Ureter (tissue), 1 donor: ENCODE measurements around the gene TMTC2. TPM values are rescaled to one million over a fixed set of nuclear protein-coding genes. Genes with fewer than 3 reads are reported as not detected.

ENCODE experiments used
- DNase-seq: peaks from one replicate; pipeline ENCODE4 v3.0.0-alpha.2; 2020; ENCODE audit warnings: low spot score
- total RNA-seq: library from RNA; stranded (reverse); gene quantifications from one replicate; pipeline ENCODE4 v1.2.4, GENCODE V29; 2023
- donor health status: DM: yes; HTN: yes; CAD: no.

The TMTC2 gene
- total RNA-seq, 1 donor from 2014 or later = 41.3 TPM

DNA sequence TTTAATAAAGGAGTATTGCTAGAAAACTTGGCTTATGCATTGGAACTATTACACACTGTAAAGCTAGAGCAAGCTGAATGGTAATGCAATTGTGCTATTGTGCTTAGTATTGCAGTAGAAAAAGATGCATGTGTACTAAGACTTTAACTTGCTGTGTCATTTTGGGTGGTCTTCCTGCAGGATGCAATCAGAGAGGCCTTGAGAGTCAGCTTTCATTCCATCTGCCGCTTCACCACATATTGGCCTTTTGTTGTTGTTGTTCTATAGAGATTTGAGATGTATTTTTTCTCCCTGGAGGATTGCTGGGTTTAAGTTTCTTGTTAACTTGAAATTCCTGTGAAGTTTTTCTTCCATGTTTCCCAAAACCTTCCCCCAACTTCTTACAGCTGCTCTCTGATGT lies 449.7 kb downstream of the TMTC2 start:
- no peak for DNase-seq

DNA sequence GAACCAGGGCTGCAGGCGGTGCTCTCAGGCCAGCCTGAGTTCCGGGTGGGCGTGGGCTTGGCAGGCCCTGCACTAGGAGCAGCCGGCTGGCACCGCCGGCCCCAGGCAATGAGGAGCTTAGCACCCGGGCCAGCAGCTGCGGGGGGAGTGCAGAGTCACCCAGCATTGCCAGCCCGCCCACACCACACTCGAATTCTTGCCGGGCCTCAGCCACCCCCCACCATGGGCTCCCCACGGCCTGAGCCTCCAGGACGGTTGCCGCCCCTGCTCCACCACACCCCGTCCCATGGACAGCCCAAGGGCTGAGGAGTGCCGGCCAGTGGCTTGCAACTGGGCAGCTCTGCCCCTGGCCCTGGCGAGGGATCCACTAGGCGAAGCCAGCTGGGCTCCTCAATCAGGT lies 453.4 kb downstream of the TMTC2 start:
- no peak for DNase-seq

DNA sequence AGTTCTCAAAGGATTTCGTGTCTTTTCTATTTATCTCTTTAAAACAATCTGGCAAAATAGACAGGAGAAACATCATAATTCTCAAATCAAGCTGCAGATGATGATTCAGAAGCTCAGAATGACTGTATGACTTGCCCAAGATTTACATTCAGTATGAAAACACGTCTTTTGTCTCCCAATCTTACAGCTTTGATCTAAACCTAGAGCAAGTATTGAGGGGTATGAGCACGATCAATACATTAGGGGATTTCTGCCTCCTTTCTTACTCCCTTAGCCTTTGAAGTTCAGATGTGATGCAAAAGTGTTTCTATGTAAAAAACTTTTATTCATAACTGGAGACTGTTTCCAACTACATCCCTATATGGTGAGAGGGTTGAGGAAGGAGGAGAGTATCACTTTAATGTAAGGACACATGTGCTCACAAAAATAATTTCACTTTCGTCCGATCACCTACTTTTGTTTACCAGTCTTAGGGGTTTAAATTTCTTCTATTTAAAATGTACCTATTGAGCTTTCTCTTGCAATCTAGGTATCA lies 454.8 kb downstream of the TMTC2 start:
- DNase-seq = no peak

DNA sequence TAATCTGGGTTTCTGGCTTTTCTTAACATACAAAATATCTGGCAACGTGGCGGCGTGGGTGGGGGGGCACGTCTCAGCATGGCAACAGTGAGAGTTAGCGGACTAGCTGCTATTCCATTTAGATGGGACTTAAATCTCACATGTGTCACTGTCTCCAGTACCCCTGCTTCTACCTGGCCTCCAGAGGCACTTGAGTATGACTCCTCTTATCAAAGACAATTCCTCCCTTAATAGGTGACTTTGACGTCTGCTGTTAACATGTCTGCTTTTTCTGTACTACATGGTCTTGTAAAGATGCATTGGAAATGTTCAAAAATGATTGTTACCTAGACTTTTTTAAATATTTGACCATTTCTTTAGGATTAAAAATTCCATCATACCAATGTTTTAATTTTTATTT lies 456.2 kb downstream of the TMTC2 start:
- DNase-seq = no peak

DNA sequence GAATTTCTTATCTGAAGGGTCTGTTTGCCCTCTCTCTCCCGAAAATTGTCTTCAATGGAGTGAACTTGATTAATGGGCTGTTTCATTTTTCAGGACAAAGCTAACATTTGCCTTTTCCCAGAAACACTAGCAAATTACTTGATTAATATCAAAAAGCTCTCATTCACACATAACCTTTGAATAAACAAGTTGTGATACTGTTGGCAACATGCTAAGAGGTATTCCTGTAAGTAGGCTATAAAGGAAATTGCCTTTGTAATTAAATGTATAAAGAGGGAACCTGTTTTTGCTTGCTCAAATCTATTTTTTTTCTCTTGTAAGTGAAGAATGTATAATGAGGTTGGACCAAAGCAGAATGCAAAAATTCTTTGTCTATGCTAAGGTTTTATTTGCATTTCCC lies 457.2 kb downstream of the TMTC2 start:
- no peak for DNase-seq

DNA sequence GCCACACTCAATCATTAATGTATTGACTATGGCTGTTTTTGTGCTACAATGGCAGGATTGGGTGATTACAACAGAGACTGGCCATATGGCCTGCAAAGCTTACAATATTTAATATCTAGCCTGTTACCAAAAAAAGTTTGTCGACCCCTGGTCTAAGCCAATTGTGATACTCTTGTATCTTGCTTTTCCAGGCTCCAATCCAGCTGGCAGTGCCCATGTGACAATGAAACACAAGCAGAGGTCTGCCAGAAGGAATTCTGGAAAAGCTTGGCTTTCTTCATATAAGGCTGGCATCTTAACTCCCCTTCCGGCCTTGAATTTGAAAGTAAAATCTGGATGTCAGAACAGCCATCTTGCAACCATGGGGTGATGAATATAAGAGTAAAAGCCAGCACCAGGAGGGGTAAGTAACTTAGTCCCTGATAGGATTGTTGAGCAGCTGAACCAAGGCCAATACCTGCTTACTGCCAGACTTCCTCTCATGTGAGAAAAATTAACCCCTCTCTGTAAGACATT lies 458.7 kb downstream of the TMTC2 start:
- no peak for DNase-seq

DNA sequence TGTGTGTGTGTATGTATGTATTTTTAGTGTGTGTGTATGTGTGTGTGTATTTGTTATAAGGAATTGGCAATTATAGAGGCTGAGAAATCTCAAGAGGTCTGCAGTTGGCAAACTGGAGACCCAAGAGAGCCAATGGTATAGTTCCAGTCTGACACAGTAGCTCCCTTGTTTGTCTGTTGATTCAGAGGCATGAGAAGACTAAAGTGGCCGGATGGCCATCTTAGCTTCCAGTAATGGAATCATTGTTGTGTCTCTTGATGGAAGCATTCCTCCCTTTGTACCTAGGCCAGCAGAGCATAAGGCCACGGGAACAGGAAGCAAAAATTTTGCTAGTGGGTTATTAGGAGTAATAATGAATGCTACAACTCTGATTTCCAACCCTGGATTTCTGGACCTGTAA lies 460.6 kb downstream of the TMTC2 start:
- no peak for DNase-seq

DNA sequence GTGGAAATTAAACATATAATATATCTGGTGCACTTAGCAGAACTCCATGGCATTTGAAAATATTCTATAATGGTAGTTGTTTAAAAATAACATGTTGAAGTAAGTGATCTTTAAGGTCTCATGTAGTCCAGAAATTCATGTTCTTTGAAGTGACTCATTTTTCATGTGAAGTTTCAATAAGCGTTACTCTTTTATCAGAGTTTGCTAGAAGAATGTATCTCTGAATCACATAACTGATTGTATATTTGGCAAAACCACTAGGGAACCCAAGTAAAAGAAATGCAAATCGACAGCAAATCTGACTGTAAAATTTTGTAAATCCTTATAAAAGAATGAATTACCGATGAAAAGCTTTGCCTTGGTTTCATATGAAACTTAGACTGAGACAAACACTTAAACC lies 463.3 kb downstream of the TMTC2 start:
- no peak for DNase-seq

DNA sequence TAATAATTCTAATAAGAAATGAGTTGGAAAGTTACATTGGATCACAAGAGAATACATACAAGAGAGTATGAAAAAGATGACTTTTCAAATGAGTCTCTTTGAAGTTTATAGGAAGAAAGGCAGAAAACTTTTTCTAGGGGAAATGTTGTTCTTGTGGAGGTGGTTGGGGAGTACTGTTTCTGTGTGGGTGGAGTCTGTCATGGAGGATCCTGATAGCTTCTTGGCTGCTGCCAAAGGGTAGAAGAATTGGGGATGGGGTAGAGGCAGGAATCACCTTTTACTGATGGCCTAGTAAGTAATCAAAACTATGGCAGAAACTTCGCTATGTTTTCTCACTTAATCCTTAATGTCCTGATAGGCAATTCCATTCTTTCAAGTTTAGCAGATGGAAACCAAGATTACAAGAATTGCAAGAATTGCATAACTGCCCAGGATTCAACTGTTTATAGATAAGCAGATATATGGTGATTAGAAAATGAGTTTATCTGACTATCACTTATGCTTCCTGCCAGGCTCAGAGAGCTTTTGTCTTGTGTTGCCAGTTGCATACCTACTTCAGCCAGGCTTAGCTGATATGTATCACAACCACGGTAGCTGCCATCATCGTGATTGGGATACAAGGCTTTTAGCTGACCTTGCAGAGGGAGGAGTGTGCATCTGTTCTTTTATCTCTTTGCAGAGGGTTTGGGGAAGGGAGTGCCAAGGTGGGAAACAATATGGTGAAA lies 463.9 kb downstream of the TMTC2 start:
- DNase-seq = no peak

DNA sequence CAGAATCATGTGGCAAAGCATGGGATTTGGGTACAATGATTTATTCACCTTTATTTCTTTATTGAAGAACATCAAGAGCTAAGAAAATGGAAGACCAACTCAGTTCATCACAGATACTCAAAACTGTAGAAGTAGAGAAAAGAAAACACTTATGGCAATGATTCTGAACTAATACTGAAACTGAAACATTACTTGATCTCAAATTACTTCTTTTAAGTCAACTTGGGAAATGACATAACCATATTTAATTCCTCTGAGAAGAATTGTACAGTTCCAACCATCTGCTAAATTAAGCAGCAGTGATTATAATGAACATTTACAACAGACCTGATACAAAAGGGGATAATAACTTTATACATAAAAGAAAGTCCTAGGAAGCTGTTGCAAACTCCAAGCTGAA lies 466.5 kb downstream of the TMTC2 start:
- DNase-seq = no peak

DNA sequence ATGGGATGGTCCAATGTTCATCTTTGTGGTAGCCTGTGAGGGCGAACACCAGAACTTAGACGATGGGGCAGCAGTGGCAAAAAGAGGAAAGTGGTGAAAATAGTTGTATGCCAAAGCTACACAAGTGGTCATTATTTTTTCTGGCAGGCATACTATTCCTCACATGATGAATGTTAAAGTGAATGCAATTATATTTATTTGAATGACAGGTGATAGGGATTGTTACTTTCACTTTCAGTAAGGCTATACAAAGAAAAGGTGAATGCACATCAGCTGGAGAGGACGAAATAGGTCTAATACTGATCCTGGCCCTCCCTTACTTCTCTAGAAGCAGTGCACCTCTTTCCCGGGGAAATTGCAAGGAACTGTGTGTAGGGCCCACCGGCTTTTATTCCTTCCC lies 470.1 kb downstream of the TMTC2 start:
- DNase-seq = no peak

DNA sequence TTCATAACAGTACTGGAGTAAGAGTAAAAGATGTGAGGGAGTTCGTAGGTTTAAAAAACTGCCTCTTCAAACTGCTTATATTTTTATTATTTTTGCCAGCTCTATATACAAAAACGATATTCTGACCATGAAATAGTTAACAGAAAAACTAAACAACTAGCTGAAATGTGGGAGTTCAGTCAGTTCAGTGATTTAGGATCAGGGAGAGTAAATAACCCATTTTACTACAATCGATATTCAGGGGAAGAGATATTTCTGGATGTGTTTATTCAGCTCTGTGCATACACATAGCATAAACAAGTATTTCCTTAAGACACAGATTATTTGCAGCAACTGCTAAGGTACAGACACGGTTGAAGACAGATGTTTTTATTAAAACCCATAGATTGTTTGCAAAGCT lies 470.9 kb downstream of the TMTC2 start:
- DNase-seq = no peak

DNA sequence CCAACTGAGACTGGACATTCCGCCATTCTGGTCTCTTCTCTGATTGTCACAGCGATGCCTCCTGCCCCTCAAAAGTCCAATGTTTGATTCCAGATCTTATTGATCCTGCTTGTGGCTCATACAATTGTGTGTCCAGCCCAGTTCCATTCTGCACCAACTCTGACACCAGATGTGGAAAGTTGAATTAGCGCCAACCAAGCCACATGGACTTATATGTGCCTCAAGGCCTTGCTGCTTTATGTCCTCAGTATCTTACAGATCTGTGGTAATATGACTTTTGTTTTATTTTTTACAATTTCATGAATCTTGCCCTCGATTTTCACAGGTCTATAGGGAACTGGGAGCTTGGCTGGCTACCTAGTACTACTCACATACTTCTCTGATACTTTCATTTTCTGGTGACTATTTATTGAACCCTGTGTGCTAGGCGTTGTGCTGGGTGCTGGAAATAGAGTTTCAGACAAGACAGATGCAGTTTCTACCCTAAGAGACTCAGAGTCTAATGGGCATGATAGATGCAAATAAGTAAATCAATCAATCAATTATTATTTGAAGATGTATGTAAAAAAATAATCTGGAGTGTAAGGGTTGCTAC lies 472.0 kb downstream of the TMTC2 start:
- no peak for DNase-seq

DNA sequence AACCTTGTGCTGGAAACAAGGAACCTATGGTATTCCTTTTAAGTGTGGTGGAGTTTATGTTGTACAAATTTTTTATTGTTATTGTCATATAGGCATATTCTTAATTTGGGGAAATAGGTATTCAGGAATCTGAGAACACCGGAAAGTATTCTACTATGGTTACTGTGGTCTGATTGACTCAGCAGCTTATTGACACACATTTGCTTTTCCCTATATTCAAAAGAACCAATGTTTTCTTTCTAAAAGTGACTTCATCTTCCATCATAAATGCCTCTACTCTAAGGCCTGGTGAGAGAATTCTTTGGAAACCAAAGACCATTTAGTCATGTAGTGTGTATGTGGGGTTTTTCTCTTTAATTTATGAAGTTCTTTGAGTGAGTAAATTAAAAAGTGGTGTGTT lies 474.8 kb downstream of the TMTC2 start:
- no peak for DNase-seq

DNA sequence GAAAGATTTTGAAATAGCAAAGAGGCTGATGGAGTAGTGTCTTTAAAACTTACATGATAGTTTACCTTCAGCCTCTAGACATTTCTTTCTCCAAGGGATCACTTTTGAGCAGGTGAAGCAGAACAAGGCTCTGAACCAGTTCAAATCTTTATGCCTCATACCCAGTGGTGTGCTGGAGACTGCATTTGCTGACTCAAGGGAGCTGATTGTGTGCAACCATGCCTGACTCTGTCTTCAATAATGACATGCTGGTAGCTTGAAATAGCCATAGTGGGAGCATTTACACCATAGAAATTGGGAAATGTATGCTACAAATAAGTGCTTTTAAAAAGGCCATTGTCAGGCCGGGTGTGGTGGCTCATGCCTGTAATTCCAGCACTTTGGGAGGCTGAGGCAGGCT lies 482.0 kb downstream of the TMTC2 start:
- no peak for DNase-seq

DNA sequence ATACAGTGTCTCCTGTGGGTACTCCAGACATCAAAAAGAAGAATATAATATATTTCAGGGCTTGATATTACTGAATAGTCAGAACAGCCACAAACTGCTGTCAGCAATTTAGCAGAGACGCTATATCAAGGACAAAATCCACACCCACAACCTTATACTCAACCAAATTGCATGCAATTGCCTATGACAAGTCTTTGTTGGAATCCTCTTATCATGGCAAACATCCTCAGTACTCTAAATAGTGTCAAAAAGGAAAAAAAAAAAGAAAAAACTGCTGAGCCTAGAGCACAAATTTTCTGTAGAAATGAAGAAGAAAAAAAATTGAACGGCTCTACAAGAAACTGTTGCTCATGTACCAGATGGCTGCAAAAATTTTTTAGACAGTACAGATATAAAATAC lies 485.7 kb downstream of the TMTC2 start:
- DNase-seq = no peak

DNA sequence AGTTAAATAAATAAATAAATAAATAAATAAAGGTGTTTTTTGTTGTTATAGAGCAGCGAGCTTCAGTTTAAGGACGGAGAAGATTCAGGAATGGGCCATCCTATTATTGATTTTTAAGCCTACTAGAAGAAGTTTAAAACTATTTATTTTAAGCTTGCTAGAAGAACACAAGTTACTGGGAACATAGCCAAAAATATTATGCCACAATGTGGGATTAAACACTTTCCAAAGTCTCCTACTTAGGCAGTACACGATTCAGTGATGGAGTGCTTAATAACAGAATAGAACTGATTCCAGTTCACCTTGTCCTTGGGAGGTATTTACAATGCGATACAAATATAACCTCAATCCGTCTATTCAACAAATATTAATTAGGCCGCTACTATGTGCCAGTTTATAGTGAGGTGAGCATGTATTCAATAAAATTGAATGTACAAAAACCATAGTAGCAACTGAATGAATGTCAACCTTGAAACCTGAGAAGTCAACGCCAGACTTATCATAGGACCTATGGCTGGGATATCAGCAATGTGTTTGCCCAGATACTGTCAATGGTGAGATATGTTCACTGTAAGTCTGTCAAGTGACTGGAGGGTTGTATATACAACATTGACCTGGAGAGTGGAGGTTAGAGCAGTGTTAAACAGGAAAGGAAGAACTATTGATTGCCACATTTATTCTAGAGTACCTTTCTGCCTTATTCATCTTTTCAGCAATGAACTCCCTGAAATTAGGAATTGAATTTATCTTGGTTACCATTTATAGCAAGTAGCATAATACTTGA lies 486.4 kb downstream of the TMTC2 start:
- no peak for DNase-seq

DNA sequence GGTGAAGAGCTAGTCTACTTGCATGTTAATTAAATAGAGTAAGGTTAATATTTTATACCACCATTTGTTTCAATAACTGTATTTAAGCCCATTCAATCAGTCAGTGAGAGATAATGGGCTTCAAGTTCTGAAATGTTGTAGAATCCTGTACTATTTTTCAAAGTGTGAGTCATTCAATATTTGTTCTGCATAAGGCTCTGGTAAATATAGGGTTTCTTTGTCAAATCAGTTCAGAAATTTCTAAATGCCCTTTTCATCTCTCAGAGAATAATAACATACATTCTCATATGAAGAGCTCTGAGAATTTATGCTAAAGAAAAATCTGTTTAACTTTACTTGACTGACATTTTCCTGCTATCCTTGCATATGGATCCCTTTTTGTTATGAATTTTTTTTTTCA lies 493.3 kb downstream of the TMTC2 start:
- DNase-seq = no peak

DNA sequence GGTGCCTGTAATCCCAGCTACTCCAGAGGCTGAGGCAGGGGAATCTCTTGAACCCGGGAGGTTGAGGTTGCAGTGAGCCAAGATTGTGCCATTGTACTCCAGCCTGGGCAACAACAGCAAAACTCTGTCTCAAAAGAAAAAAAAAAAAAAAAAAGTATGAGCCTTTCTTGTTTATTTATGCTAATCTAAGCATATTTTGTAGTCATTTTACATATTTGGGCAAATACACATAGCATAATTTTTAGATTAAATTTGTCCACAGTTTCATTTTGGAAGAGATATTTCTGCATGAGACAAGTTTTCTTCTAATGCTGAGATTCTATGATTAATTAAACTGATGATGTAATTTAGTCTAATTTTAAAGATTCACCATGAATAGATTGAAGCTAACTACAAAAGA lies 494.4 kb downstream of the TMTC2 start:
- DNase-seq = no peak

DNA sequence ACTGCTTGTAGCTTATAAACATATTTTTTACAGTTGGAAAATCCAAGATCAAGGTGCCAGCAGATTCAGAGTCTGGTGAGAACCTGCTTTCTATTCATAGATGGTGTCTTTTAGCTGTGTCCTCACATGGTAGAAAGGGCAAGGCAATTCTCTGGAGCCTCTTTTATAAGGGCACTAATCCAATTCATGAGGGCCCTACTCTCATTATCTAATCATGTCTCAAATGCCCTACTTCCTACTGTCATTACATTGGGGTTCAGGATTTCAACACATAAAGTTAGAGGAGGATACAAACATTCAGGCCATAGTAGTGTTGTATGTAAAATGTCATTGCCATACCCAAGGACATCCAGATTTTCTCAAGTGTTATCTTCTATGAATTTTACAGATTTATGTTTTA lies 496.4 kb downstream of the TMTC2 start:
- no peak for DNase-seq
